Gastroesophageal sphincter (tissue), 4 donors: Measurements from ENCODE around the gene BBS1. TPM values are rescaled to one million over a fixed set of nuclear protein-coding genes. Genes with fewer than 3 reads are reported as not detected.

Source experiments
- ATAC-seq: fragments of 150-250 bp; one replicate; pipeline ENCODE4 v1.9.1; 2016; ENCODE audit warnings: mild to moderate bottlenecking, moderate library complexity
- H3K27ac ChIP-seq, 4 donors: fragments of 200-600 bp; sonication (generic) in 3 of 4; 1 replicate in 3 of 4; 2 replicates in 1 of 4; pipeline ENCODE4 v1.5.1; 2016 to 2019
- H3K27me3 ChIP-seq: fragments of 200-600 bp; sonication (generic); one replicate; pipeline ENCODE4 v1.5.1; 2019
- H3K36me3 ChIP-seq, 2 donors: fragments of 200-600 bp; sonication (generic); one replicate each; pipeline ENCODE4 v1.5.1; 2019; ENCODE audit warnings: control low read depth in 1 of 2
- H3K4me1 ChIP-seq, 3 donors: fragments of 200-600 bp; sonication (generic); 1 replicate in 2 of 3; 2 replicates in 1 of 3; pipeline ENCODE4 v1.5.1; 2016 to 2019; ENCODE audit warnings: control low read depth in 2 of 3
- H3K4me3 ChIP-seq, 2 donors: fragments of 200-600 bp; sonication (generic); one replicate each; pipeline ENCODE4 v1.5.1; 2019; ENCODE audit warnings: mild to moderate bottlenecking in 1 of 2, moderate library complexity in 1 of 2
- H3K9me3 ChIP-seq, 3 donors: fragments of 200-600 bp; sonication (generic); one replicate each; pipeline ENCODE4 v1.5.1; 2017 to 2019; ENCODE audit warnings: control low read depth in 2 of 3
- EP300 ChIP-seq: sonication (generic); formaldehyde crosslinking; IDR thresholded peaks from one replicate; pipeline ENCODE4 v1.6.1; 2017; ENCODE audit warnings: antibody characterized with exemption, mild to moderate bottlenecking
- POLR2A ChIP-seq, 2 donors: fragments of 450-650 bp; IDR thresholded peaks; one replicate each; pipeline ENCODE4 v1.6.1; 2017; ENCODE audit warnings: antibody characterized with exemption in 2 of 2, mild to moderate bottlenecking in 2 of 2, moderate library complexity in 1 of 2
- POLR2AphosphoS5 ChIP-seq: sonication (generic); formaldehyde crosslinking; IDR thresholded peaks from one replicate; pipeline ENCODE4 v1.6.1; 2017; ENCODE audit warnings: antibody characterized with exemption
- WGBS, 2 donors: methylation state at CpG; one replicate each; pipeline ENCODE4 v1.1.5; 2018; ENCODE audit warnings: low coverage in 1 of 2; 5-methylcytosine and 5-hydroxymethylcytosine counted together
- total RNA-seq, 4 donors: library from RNA; depleted of rRNA; stranded (reverse); fragments of >200 nt; gene quantifications; one replicate each; pipeline ENCODE4 v1.1.0, GENCODE V29; 2016
- TF ChIP-seq, protein P1 (sequence below), 4 experiments: fragments of 200-600 bp in 2 of 4; fragments of 450-650 bp in 2 of 4; sonication (generic) in 1 of 4; IDR thresholded peaks; one replicate each; pipeline ENCODE4 v1.5.1; 2017 to 2019; ENCODE audit warnings: antibody characterized with exemption in 4 of 4, mild to moderate bottlenecking in 2 of 4, moderate library complexity in 2 of 4

The BBS1 gene
- total RNA-seq, 4 donors from 2014 or later: 49.2 to 95.1 (median 82.9) TPM

DNA sequence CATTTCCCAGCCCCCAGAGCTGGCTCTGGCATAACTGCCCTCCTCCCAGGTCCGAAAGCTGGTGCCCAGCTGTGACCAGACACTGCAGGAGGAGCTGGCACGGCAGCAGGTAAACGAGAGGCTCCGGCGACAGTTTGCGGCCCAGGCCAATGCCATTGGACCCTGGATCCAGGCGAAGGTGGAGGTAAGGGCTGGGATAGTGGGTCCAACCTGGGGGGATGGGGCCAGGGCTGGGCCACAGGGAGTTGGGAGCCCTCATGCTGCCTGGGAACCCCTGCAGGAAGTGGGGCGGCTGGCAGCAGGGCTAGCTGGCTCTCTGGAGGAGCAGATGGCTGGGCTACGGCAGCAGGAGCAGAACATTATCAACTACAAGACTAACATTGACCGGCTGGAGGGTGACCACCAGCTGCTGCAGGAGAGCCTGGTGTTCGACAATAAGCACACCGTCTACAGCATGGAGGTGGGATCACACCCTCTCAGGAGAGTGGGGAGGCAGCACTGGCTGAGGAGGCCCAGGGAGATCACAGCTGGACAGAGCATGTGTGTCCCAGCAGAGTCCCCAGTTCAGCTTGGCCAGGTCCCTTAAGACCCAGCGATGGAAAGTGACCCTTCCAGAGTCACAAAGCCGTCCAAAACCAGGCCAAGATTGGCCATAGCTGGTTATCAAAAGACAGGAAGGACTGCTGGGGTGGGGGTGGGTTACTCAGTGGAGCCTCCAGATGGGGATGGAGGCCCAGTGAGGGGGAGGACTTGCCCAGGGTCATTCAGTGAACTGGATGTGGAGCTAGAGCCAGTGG lies 50.9 kb downstream of the BBS1 start:
- 0% methylated on average over 1 of the region's 14 CpGs; no CpG with 5 or more reads in 1 of the 2 donors for WGBS, 2 donors
- H3K36me3 ChIP-seq: peaks cover 0 to 36% of the 10 kb centered on the region in 2 donors
- peaks cover 0 to 15% (median 6%) of the 10 kb centered on the region in 3 donors for H3K4me1 ChIP-seq
- H3K9me3 ChIP-seq: no peaks in the 10 kb centered on the region
- no peak overlapping the region for H3K4me3 ChIP-seq
- H3K27ac ChIP-seq: no peak overlapping the region
- ATAC-seq: no peak
- no peak for TF ChIP-seq POLR2AphosphoS5
- TF ChIP-seq EP300: no peak
- TF ChIP-seq, protein P1, sequence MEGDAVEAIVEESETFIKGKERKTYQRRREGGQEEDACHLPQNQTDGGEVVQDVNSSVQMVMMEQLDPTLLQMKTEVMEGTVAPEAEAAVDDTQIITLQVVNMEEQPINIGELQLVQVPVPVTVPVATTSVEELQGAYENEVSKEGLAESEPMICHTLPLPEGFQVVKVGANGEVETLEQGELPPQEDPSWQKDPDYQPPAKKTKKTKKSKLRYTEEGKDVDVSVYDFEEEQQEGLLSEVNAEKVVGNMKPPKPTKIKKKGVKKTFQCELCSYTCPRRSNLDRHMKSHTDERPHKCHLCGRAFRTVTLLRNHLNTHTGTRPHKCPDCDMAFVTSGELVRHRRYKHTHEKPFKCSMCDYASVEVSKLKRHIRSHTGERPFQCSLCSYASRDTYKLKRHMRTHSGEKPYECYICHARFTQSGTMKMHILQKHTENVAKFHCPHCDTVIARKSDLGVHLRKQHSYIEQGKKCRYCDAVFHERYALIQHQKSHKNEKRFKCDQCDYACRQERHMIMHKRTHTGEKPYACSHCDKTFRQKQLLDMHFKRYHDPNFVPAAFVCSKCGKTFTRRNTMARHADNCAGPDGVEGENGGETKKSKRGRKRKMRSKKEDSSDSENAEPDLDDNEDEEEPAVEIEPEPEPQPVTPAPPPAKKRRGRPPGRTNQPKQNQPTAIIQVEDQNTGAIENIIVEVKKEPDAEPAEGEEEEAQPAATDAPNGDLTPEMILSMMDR (IDR thresholded peaks at IDR 0.05): no peak
- no peak for TF ChIP-seq POLR2A (IDR thresholded peaks at IDR 0.05)
- peaks cover 13% of the 10 kb centered on the region for H3K27me3 ChIP-seq

DNA sequence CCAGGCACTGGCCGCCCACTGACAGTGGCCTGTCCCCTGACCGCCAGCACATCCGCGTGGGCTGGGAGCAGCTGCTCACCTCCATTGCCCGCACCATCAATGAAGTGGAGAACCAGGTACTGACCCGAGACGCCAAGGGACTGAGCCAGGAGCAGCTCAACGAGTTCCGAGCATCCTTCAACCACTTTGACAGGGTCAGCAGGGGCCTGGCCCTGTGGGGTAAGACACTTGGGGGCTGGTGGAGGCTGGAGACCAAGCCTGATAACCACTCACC lies 51.5 kb downstream of the BBS1 start:
- Histone ChIP-seq H3K27ac (no peak overlapping the region), H3K4me1 (peaks cover 0 to 15% (median 6%) of the 10 kb centered on the region in 3 donors), H3K27me3 (peaks cover 9% of the 10 kb centered on the region), H3K36me3 (peaks cover 0 to 42% of the 10 kb centered on the region in 2 donors), H3K4me3 (no peak overlapping the region), H3K9me3 (no peaks in the 10 kb centered on the region)
- ATAC-seq: no peak
- 100% methylated on average over 2 of the region's 9 CpGs; no CpG with 5 or more reads in 1 of the 2 donors for WGBS, 2 donors
- TF ChIP-seq, protein P1 (IDR thresholded peaks at IDR 0.05): no peak
- TF ChIP-seq POLR2AphosphoS5 (no peak), POLR2A (IDR thresholded peaks at IDR 0.05) (no peak), EP300 (no peak)

DNA sequence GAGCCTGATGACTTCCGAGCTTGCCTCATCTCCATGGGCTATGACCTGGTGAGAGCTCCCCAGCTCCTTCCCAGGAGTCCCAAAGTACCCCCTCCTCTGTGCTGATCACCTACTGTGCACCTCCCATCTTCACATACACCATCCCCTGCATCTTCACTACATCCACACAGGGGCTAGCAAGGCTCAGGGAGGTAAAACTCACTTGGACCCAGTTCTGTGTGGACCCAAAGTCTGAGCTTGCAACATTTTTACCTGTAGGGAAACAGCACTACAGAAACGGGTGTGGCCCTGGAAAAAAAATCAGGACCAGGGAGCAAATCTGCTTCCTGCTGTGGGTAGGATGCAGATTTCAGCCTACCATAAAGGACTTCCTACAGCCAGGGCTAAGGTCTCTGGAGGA lies 51.8 kb downstream of the BBS1 start:
- no peak overlapping the region for H3K4me3 ChIP-seq
- WGBS, 2 donors: 75 to 80% methylated on average over 1 to 2 of the region's 2 CpGs
- no peak for ATAC-seq
- peaks cover 0 to 18% (median 6%) of the 10 kb centered on the region in 3 donors for H3K4me1 ChIP-seq
- no peak overlapping the region for H3K27ac ChIP-seq
- no peak for TF ChIP-seq EP300
- TF ChIP-seq POLR2AphosphoS5: no peak
- TF ChIP-seq, protein P1 (IDR thresholded peaks at IDR 0.05): no peak
- TF ChIP-seq POLR2A (IDR thresholded peaks at IDR 0.05): no peak
- H3K9me3 ChIP-seq: no peaks in the 10 kb centered on the region
- peaks cover 6% of the 10 kb centered on the region for H3K27me3 ChIP-seq
- H3K36me3 ChIP-seq: peaks cover 0 to 45% of the 10 kb centered on the region in 2 donors

DNA sequence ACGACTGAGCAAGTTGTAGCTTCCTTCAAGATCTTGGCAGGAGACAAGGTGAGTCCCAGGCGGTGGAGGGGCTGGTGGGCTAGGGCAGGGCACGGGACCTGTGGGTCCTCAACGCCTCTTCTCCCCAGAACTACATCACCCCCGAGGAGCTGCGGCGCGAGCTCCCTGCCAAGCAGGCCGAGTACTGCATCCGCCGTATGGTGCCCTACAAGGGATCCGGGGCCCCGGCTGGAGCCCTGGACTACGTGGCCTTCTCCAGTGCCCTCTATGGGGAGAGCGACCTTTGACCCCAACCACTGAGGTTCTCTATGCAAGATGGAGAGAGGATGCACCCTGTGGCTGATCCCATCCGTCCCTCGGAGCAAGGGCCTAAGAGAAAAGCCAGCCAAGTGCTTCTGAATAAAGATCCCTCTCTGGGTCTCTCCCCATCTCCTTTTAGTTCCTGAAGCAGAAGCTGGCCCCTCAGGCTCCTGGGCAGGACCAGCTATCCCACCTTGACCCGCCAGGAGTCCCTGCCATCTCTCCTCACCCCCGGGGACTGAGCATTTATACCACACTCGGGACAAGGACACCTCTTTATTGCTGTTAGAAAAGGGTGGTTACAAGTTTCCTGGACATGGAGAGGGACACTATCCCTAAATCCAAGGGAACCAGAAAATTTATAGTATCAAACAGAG lies 52.6 kb downstream of the BBS1 start:
- Histone ChIP-seq H3K4me1 (peaks cover 0 to 26% (median 11%) of the 10 kb centered on the region in 3 donors), H3K9me3 (no peaks in the 10 kb centered on the region), H3K27me3 (no peaks in the 10 kb centered on the region), H3K27ac (no peak overlapping the region), H3K4me3 (no peak overlapping the region), H3K36me3 (peaks cover 0 to 46% of the 10 kb centered on the region in 2 donors)
- 73 to 88% methylated on average over 5 of the region's 20 CpGs for WGBS, 2 donors
- no peak for TF ChIP-seq EP300
- no peak for TF ChIP-seq POLR2A (IDR thresholded peaks at IDR 0.05)
- TF ChIP-seq POLR2AphosphoS5: no peak
- TF ChIP-seq, protein P1 (IDR thresholded peaks at IDR 0.05): no peak
- no peak for ATAC-seq
